ENCODE measurements around the gene MCF2.

DNA sequence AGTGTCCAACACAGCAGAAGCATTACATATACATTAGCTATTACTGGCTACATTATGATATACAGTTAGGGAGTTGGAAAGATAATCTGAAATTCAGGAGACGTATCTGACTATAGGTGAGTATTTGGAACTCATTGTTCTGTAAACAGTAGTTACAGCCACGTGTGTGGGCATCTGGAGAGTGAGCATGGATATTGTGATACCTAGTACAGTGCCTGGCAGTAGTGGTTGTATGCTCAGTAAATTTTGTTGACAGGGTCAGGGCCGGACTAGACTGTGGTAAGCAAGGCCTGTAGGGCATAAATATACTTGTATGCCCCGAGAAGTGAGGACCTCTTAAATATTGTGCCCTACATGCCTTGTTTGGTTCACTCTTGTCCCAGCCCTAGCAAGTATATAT lies 174.5 kb downstream of the MCF2 start:
- TF ChIP-seq, protein P1, sequence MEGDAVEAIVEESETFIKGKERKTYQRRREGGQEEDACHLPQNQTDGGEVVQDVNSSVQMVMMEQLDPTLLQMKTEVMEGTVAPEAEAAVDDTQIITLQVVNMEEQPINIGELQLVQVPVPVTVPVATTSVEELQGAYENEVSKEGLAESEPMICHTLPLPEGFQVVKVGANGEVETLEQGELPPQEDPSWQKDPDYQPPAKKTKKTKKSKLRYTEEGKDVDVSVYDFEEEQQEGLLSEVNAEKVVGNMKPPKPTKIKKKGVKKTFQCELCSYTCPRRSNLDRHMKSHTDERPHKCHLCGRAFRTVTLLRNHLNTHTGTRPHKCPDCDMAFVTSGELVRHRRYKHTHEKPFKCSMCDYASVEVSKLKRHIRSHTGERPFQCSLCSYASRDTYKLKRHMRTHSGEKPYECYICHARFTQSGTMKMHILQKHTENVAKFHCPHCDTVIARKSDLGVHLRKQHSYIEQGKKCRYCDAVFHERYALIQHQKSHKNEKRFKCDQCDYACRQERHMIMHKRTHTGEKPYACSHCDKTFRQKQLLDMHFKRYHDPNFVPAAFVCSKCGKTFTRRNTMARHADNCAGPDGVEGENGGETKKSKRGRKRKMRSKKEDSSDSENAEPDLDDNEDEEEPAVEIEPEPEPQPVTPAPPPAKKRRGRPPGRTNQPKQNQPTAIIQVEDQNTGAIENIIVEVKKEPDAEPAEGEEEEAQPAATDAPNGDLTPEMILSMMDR (IDR thresholded peaks at IDR 0.05) = no peak
- TF ChIP-seq POLR2A (IDR thresholded peaks at IDR 0.05) = no peak
- no peak for TF ChIP-seq EP300 (IDR thresholded peaks at IDR 0.05)
- TF ChIP-seq POLR2AphosphoS5 (IDR thresholded peaks at IDR 0.05) = no peak
